HG03378 (cell line): ENCODE results near the gene NFKB2.

ENCODE experiments used
- ATAC-seq: cut with Tn5 transposase; IDR thresholded peaks from one replicate; pipeline ENCODE4 v1.9.1; 2021; ENCODE audit warnings: mild to moderate bottlenecking, moderate library complexity; ENCODE audit not compliant: unreplicated experiment

NFKB2 gene

GRCh38 chr10:102394079-102394800, 1.3 kb upstream of the NFKB2 start:
- peak; percentile 75 for ATAC-seq

- no peak for ATAC-seq
Measured at GRCh38 chr10:102394801-102395399, 605 bp upstream of the NFKB2 start.

- no peak for ATAC-seq
Measured at GRCh38 chr10:102396317-102396650, 779 bp downstream of the NFKB2 start.

- no peak for ATAC-seq
Measured at GRCh38 chr10:102396730-102397151, 1.2 kb downstream of the NFKB2 start.

- no peak for ATAC-seq
Measured at GRCh38 chr10:102397222-102398171, 2.0 kb downstream of the NFKB2 start.

GRCh38 chr10:102398172-102399020, 2.9 kb downstream of the NFKB2 start:
- ATAC-seq, result no peak

- peak; percentile 29 for ATAC-seq
Measured at GRCh38 chr10:102399217-102400021, 3.9 kb downstream of the NFKB2 start.

- ATAC-seq, result no peak
Measured at GRCh38 chr10:102400076-102400475, 4.6 kb downstream of the NFKB2 start.

- no peak for ATAC-seq
Measured at GRCh38 chr10:102400598-102401341, 5.3 kb downstream of the NFKB2 start.

GRCh38 chr10:102401342-102401654, 5.8 kb downstream of the NFKB2 start:
- ATAC-seq, result no peak

- no peak for ATAC-seq
Measured at GRCh38 chr10:102401735-102402511, 6.4 kb downstream of the NFKB2 start.

- no peak for ATAC-seq
Measured at GRCh38 chr10:102402512-102402896, 7.0 kb downstream of the NFKB2 start.

GRCh38 chr10:102403115-102403514, 7.6 kb downstream of the NFKB2 start:
- no peak for ATAC-seq

- no peak for ATAC-seq
Measured at GRCh38 chr10:102404361-102405107, 9.0 kb downstream of the NFKB2 start.

- ATAC-seq, result no peak
Measured at GRCh38 chr10:102405108-102405571, 9.6 kb downstream of the NFKB2 start.

- ATAC-seq, result no peak
Measured at GRCh38 chr10:102405632-102406031, 10.1 kb downstream of the NFKB2 start.

- no peak for ATAC-seq
Measured at GRCh38 chr10:102406815-102407214, 11.3 kb downstream of the NFKB2 start.
